IPS-20b (cell line): Measurements from ENCODE around the gene C1orf210.

Experiments used
- H3K27ac ChIP-seq: one replicate; pipeline ENCODE4 v1.5.1; 2013; ENCODE audit warnings: low read length
- H3K27me3 ChIP-seq: 2 replicates; pipeline ENCODE4 v1.6.1; 2013; ENCODE audit warnings: mild to moderate bottlenecking, low read length, inconsistent platforms; ENCODE audit not compliant: insufficient read depth
- H3K36me3 ChIP-seq: 2 replicates; pipeline ENCODE4 v1.6.1; 2013; ENCODE audit warnings: low read depth, mild to moderate bottlenecking, inconsistent platforms, low read length, moderate library complexity; ENCODE audit not compliant: insufficient read depth
- H3K4me1 ChIP-seq: 2 replicates; pipeline ENCODE4 v1.6.1; 2013; ENCODE audit warnings: mild to moderate bottlenecking, control low read depth, inconsistent platforms, low read length, moderate library complexity; ENCODE audit not compliant: insufficient read depth
- H3K4me3 ChIP-seq: 2 replicates; pipeline ENCODE4 v1.5.1; 2013; ENCODE audit warnings: mild to moderate bottlenecking, low read length, inconsistent platforms
- H3K9ac ChIP-seq: 2 replicates; pipeline ENCODE4 v1.6.1; 2013; ENCODE audit warnings: low read depth, mild to moderate bottlenecking, inconsistent platforms, low read length, moderate library complexity
- H3K9me3 ChIP-seq: 2 replicates; pipeline ENCODE4 v1.6.1; 2013; ENCODE audit warnings: mild to moderate bottlenecking, low read depth, low read length, inconsistent platforms; ENCODE audit not compliant: insufficient read depth

C1orf210 gene

GRCh38 chr1:43247256-43247921 is 38.0 kb downstream of the C1orf210 start:
- Histone ChIP-seq H3K9ac (no peak overlapping the region), H3K4me1 (no peaks in the 10 kb centered on the region), H3K27ac (no peak overlapping the region), H3K4me3 (no peak overlapping the region), H3K27me3 (no peaks in the 10 kb centered on the region), H3K9me3 (peaks cover 42% of the 10 kb centered on the region), H3K36me3 (no peaks in the 10 kb centered on the region)

- Histone ChIP-seq H3K9me3 (peaks cover 42% of the 10 kb centered on the region), H3K9ac (no peak overlapping the region), H3K27ac (no peak overlapping the region), H3K4me1 (no peaks in the 10 kb centered on the region; the same call in 1 of the 2 replicates), H3K4me3 (no peak overlapping the region), H3K27me3 (no peaks in the 10 kb centered on the region), H3K36me3 (no peaks in the 10 kb centered on the region)
Observed at GRCh38 chr1:43246466-43247213, 38.7 kb downstream of the C1orf210 start.

GRCh38 chr1:43243299-43243698 is 42.1 kb downstream of the C1orf210 start:
- H3K36me3 ChIP-seq = no peaks in the 10 kb centered on the region
- no peak overlapping the region for H3K9ac ChIP-seq
- peaks cover 28% of the 10 kb centered on the region for H3K9me3 ChIP-seq
- no peaks in the 10 kb centered on the region; the same call in 1 of the 2 replicates for H3K4me1 ChIP-seq
- no peaks in the 10 kb centered on the region for H3K27me3 ChIP-seq
- H3K27ac ChIP-seq = no peak overlapping the region
- no peak overlapping the region for H3K4me3 ChIP-seq

GRCh38 chr1:43241413-43241836 is 44.0 kb downstream of the C1orf210 start:
- no peaks in the 10 kb centered on the region for H3K36me3 ChIP-seq
- no peaks in the 10 kb centered on the region; the same call in 1 of the 2 replicates for H3K4me1 ChIP-seq
- H3K27ac ChIP-seq = no peak overlapping the region
- H3K9ac ChIP-seq = no peak overlapping the region
- peaks cover 17% of the 10 kb centered on the region for H3K9me3 ChIP-seq
- H3K27me3 ChIP-seq = no peaks in the 10 kb centered on the region
- no peak overlapping the region for H3K4me3 ChIP-seq

GRCh38 chr1:43239484-43239883 is 45.9 kb downstream of the C1orf210 start:
- H3K9ac ChIP-seq = no peak overlapping the region
- H3K27ac ChIP-seq = no peak overlapping the region
- no peaks in the 10 kb centered on the region for H3K36me3 ChIP-seq
- H3K4me3 ChIP-seq = no peak overlapping the region
- no peaks in the 10 kb centered on the region; the same call in 1 of the 2 replicates for H3K4me1 ChIP-seq
- H3K27me3 ChIP-seq = no peaks in the 10 kb centered on the region
- H3K9me3 ChIP-seq = no peaks in the 10 kb centered on the region; the same call in 1 of the 2 replicates

GRCh38 chr1:43238991-43239469 is 46.4 kb downstream of the C1orf210 start:
- Histone ChIP-seq H3K36me3 (no peaks in the 10 kb centered on the region), H3K9ac (no peak overlapping the region), H3K4me3 (no peak overlapping the region), H3K4me1 (no peaks in the 10 kb centered on the region; the same call in 1 of the 2 replicates), H3K27ac (no peak overlapping the region), H3K9me3 (no peaks in the 10 kb centered on the region), H3K27me3 (no peaks in the 10 kb centered on the region)

- no peak overlapping the region for H3K9ac ChIP-seq
- no peaks in the 10 kb centered on the region for H3K27me3 ChIP-seq
- no peaks in the 10 kb centered on the region for H3K9me3 ChIP-seq
- no peaks in the 10 kb centered on the region for H3K36me3 ChIP-seq
- no peak overlapping the region for H3K4me3 ChIP-seq
- H3K27ac ChIP-seq = no peak overlapping the region
- H3K4me1 ChIP-seq = no peaks in the 10 kb centered on the region; the same call in 1 of the 2 replicates
Observed at GRCh38 chr1:43238085-43238484, 47.3 kb downstream of the C1orf210 start.

- Histone ChIP-seq H3K27me3 (no peaks in the 10 kb centered on the region), H3K27ac (no peak overlapping the region), H3K4me1 (no peaks in the 10 kb centered on the region; the same call in 1 of the 2 replicates), H3K4me3 (no peak overlapping the region), H3K9me3 (no peaks in the 10 kb centered on the region), H3K9ac (no peak overlapping the region), H3K36me3 (no peaks in the 10 kb centered on the region)
Observed at GRCh38 chr1:43237121-43237520, 48.3 kb downstream of the C1orf210 start.

GRCh38 chr1:43235451-43236121 is 49.8 kb downstream of the C1orf210 start:
- H3K4me1 ChIP-seq = no peaks in the 10 kb centered on the region
- H3K36me3 ChIP-seq = no peaks in the 10 kb centered on the region
- no peak overlapping the region for H3K27ac ChIP-seq
- no peak overlapping the region for H3K9ac ChIP-seq
- no peaks in the 10 kb centered on the region for H3K9me3 ChIP-seq
- no peak overlapping the region for H3K4me3 ChIP-seq
- no peaks in the 10 kb centered on the region for H3K27me3 ChIP-seq

- Histone ChIP-seq H3K9ac (no peak overlapping the region), H3K9me3 (no peaks in the 10 kb centered on the region), H3K4me1 (peaks cover 5% of the 10 kb centered on the region; the same call in 1 of the 2 replicates), H3K27me3 (no peaks in the 10 kb centered on the region), H3K4me3 (no peak overlapping the region), H3K27ac (no peak overlapping the region), H3K36me3 (no peaks in the 10 kb centered on the region)
Observed at GRCh38 chr1:43235040-43235439, 50.3 kb downstream of the C1orf210 start.

- no peaks in the 10 kb centered on the region for H3K36me3 ChIP-seq
- peaks cover 7% of the 10 kb centered on the region; the same call in 1 of the 2 replicates for H3K4me1 ChIP-seq
- no peaks in the 10 kb centered on the region for H3K9me3 ChIP-seq
- no peaks in the 10 kb centered on the region for H3K27me3 ChIP-seq
- no peak overlapping the region for H3K9ac ChIP-seq
- no peak overlapping the region for H3K4me3 ChIP-seq
- H3K27ac ChIP-seq = no peak overlapping the region
Observed at GRCh38 chr1:43234267-43234666, 51.1 kb downstream of the C1orf210 start.
